Right atrium auricular region (tissue), 2 donors: ENCODE results near the gene ICAM1. TPM values are rescaled to one million over a fixed set of nuclear protein-coding genes. Genes with fewer than 3 reads are reported as not detected.

Source experiments
- DNase-seq: peaks from one replicate; pipeline ENCODE4 v3.0.0-alpha.2; 2019; ENCODE audit warnings: low spot score
- H3K27ac ChIP-seq, 2 donors: fragments of 200-600 bp; sonication (generic); 1 replicate in 1 of 2; 2 replicates in 1 of 2; pipeline ENCODE4 v1.5.1; 2016 to 2019
- H3K27me3 ChIP-seq, 2 donors: fragments of 200-600 bp; sonication (generic); one replicate each; pipeline versions ENCODE4 v1.5.1 to v1.6.0; 2017 to 2019
- H3K36me3 ChIP-seq: fragments of 200-600 bp; sonication (generic); one replicate; pipeline ENCODE4 v1.5.1; 2016
- H3K4me1 ChIP-seq, 2 donors: fragments of 200-600 bp; sonication (generic); one replicate each; pipeline versions ENCODE4 v1.5.1 to v1.6.0; 2017 to 2019
- H3K4me3 ChIP-seq, 2 donors: fragments of 200-600 bp; sonication (generic); 1 replicate in 1 of 2; 2 replicates in 1 of 2; pipeline ENCODE4 v1.5.1; 2017 to 2019; ENCODE audit warnings: mild to moderate bottlenecking in 1 of 2, moderate library complexity in 1 of 2
- H3K9me3 ChIP-seq, 2 donors: fragments of 200-600 bp; sonication (generic); one replicate each; pipeline ENCODE4 v1.5.1; 2019
- CTCF ChIP-seq, 2 donors: fragments of 200-600 bp; sonication (generic); IDR thresholded peaks; one replicate each; pipeline ENCODE4 v1.5.1; 2019; ENCODE audit warnings: antibody characterized with exemption in 2 of 2
- total RNA-seq, 2 donors: library from RNA; depleted of rRNA; stranded (reverse); fragments of >200 nt; gene quantifications; one replicate each; pipeline ENCODE4 v1.1.0, GENCODE V29; 2016

The ICAM1 gene
- total RNA-seq, 2 donors from 2014 or later = 15.2 to 24.4 TPM

- TF ChIP-seq CTCF (IDR thresholded peaks at IDR 0.05) = no peak
- DNase-seq = no peak
- Histone ChIP-seq H3K4me3 (no peak overlapping the region), H3K4me1 (peaks cover 0 to 14% of the 10 kb centered on the region in 2 donors), H3K9me3 (no peaks in the 10 kb centered on the region), H3K36me3 (peaks cover 55% of the 10 kb centered on the region), H3K27me3 (no peaks in the 10 kb centered on the region), H3K27ac (no peak overlapping the region)
Measured at GRCh38 chr19:10256970-10257615, 13.8 kb upstream of the ICAM1 start.

DNA sequence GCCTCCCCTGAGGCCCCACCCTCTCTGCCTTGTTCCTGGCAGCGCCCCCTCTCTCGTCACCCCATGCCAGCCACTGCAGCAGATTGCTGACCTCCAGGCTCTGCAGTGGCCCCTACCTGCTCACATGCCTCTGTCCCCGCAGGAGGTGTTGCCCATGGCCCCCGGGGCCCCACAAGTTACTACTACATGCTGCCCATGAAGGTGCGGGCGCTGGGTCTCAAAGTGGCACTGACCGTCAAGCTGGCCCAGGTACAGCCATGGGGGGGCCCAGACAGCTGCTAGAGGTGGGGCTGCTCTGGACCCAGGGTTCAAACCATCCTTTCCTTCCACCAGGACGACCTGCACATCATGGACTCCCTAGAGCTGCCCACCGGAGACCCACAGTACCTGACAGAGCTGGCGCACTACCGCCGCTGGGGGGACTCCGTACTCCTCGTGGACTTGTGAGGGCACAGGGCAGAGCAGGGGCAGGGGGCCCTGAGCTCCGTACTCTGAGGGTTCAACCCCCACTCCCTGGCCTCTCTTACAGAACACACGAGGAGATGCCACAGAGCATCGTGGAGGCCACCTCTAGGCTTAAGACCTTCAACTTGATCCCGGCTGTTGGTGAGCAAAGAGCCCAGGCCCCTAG lies 12.7 kb upstream of the ICAM1 start:
- H3K4me1 ChIP-seq = peaks cover 0 to 7% of the 10 kb centered on the region in 2 donors
- no peaks in the 10 kb centered on the region for H3K27me3 ChIP-seq
- peaks cover 55% of the 10 kb centered on the region for H3K36me3 ChIP-seq
- no peak for DNase-seq
- H3K27ac ChIP-seq = no peak overlapping the region
- no peak for TF ChIP-seq CTCF (IDR thresholded peaks at IDR 0.05)
- no peak overlapping the region for H3K4me3 ChIP-seq
- H3K9me3 ChIP-seq = no peaks in the 10 kb centered on the region

DNA sequence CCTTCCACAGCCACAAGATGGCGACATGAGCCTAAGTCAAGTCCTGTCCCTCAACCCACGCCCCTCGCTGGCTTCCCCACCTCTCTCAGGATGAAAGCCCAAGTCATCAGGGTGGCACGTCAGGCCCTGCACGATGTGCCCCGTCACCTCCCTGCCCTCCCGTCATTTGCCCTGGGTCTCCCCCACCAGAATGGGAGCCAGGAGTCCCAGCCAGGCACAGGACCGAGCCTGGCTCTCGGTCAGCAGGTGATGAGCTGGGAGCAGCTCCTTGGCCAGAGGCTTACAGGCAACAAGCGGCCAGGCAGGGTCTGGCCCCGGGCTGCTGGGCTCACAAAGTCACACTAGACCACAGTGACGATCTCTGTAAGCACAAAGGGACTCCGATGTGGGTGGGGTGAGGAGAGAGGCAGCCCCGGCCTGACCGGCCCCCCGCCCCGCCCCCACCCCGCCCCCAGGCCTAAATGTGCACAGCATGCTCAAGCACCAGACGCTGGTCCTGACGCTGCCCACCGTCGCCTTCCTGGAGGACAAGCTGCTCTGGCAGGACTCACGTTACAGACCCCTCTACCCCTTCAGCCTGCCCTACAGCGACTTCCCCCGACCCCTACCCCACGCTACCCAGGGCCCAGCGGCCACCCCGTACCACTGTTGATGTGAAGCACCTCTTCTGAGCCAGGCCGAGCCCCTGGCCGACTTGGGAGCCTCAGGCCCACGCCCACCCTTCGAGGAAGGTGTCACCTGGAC lies 11.6 kb upstream of the ICAM1 start:
- peaks cover 0 to 7% of the 10 kb centered on the region in 2 donors for H3K4me1 ChIP-seq
- H3K27me3 ChIP-seq = no peaks in the 10 kb centered on the region
- no peaks in the 10 kb centered on the region for H3K9me3 ChIP-seq
- H3K27ac ChIP-seq = no peak overlapping the region
- TF ChIP-seq CTCF (IDR thresholded peaks at IDR 0.05) = peak; percentile 57 to 72
- H3K36me3 ChIP-seq = peaks cover 51% of the 10 kb centered on the region
- H3K4me3 ChIP-seq = no peak overlapping the region
- DNase-seq = peak; percentile 87

GRCh38 chr19:10260141-10260584 lies 10.8 kb upstream of the ICAM1 start:
- Histone ChIP-seq H3K27ac (no peak overlapping the region), H3K27me3 (no peaks in the 10 kb centered on the region), H3K4me1 (peaks cover 0 to 7% of the 10 kb centered on the region in 2 donors), H3K9me3 (no peaks in the 10 kb centered on the region), H3K4me3 (no peak overlapping the region), H3K36me3 (peaks cover 43% of the 10 kb centered on the region)
- TF ChIP-seq CTCF (IDR thresholded peaks at IDR 0.05) = no peak
- no peak for DNase-seq

- no peak overlapping the region for H3K4me3 ChIP-seq
- peaks cover 18% of the 10 kb centered on the region for H3K36me3 ChIP-seq
- TF ChIP-seq CTCF (IDR thresholded peaks at IDR 0.05) = no peak
- H3K27ac ChIP-seq = no peak overlapping the region
- peaks cover 0 to 12% of the 10 kb centered on the region in 2 donors for H3K4me1 ChIP-seq
- H3K27me3 ChIP-seq = no peaks in the 10 kb centered on the region
- H3K9me3 ChIP-seq = no peaks in the 10 kb centered on the region
- DNase-seq = no peak
Measured at GRCh38 chr19:10262771-10263170, 8.1 kb upstream of the ICAM1 start.
